Globus pallidus (tissue), 1 donor: ENCODE results near the gene WDR72.
"Not testable (repeated sequence)": the region's sequence is repeated elsewhere in the genome, so short reads cannot be mapped to it uniquely, and the experiment has no call there.

ENCODE experiments used
- DNase-seq: peaks from one replicate; pipeline ENCODE4 v3.0.0-alpha.2; 2015; ENCODE audit warnings: low spot score

Gene WDR72

GRCh38 chr15:53759411-53759931, at the start of gene WDR72:
Gene WDR72, minus strand, starts transcription at chr15:53759663. Its CDS starts 26,514 bp downstream, at chr15:53733149.
- DNase-seq: no peak

GRCh38 chr15:53808058-53808706, 48.7 kb upstream of the WDR72 start:
- DNase-seq: no peak

DNA sequence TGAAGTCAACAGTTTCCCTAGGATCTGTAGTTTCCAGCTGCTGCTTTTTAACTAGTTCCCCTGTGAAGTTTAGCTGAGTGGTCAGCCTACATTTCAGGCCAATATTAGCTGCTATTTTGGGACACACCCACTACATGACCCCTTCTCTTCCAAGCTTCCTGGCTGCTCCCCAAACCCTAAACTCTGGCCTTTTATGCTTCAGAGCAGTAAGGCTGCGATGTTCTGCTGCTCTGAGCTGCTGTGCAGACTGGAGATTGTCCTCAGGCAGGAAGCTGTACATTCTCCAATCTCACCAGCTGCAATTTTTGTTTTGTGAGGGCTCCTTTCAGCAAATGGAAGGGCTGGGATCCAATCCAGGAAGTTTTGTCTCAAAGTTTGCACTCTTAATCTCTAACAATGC, 48.0 kb upstream of the WDR72 start:
- DNase-seq: no peak

DNA sequence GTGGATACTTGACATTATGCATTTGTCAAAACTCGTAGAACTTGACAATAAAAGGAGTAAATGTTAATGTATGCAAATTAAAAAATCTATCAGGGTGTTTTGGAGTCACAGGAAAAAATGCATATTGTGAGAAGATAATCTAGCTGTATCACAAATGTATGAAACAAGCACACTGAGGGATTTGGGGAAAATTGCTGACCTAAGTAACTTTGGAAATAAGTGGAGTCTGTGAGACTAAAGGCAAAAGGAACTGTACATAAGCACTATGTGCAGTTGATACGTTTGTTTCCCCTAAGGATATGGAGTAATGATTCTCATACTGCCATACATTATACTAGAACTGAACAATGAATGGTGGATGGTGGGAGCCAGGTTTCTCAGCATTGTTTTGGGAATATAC, 43.2 kb upstream of the WDR72 start:
- DNase-seq: no peak

DNA sequence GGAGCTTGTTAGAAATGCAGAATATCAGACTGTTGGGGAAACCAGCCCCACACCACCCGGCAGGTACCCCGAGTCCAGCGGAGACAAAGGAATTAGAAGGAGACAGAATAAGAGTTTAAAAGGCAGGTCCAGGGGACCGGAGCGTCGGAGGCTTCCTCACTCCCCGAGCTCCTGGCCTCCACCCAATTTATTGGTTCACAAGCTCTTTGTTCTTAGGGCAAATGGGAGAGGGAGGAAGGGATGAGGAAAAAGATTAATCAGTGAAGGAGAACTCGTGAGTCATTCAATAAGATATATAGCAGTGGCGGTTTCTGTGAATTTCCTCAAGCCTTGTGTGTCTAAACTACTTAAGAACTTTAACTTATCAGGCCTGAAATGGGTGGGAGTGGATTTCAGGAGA, 32.1 kb upstream of the WDR72 start:
- no peak for DNase-seq

DNA sequence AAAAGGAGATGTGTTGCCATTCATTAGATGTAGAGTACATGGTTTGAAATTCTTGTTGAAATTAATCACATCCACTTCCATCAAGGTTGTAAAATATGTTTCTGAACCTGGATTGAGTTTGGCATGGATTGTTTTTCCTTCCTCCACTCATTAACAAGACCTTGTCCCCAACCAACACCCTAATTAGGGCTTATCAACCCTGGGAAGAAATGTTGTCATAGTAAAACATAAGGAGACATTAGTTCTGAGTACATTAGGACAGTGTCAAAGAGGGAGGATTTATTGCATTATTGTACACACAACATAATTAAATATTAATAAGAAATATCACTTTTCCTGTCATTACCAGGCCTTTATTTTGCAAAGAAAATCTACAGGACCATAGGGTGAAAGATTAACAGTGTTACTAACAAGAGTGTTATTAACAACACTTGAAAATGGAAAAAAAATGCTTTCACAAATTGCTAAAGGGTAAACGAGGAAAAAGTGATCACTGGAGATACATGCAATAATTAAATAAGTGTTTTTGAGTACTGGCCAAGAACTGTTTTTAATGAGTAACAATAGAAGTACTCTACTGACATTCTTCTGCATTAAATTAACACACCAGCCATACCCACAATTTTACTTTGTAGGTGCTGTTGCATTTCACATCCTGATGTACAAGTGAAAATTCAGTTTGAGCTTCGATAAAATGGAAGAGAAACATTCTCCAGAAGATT, 30.4 kb upstream of the WDR72 start:
- no peak for DNase-seq

DNA sequence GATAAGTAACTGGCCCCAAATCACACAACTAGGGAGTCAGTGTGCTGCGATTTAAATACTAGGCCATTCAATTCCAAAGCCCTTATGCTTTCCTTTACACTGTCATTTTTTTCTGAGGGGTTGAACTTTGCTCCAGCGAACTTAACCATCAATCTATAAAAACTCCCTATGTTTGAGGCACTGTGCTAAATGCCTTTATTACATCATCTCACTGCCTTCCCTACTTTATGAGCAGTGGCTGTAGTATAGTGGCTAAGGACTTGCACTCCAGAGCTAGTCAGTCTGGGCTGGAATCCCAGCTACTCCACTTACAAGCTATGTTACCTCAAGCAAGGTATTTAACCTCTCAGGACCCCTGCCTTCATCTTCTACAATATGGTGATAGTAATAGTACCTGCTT, 26.9 kb upstream of the WDR72 start:
- DNase-seq: no peak

- not testable (repeated sequence) for DNase-seq
These were observed 25.8 kb upstream of the WDR72 start for GRCh38 chr15:53785241-53785640.

DNA sequence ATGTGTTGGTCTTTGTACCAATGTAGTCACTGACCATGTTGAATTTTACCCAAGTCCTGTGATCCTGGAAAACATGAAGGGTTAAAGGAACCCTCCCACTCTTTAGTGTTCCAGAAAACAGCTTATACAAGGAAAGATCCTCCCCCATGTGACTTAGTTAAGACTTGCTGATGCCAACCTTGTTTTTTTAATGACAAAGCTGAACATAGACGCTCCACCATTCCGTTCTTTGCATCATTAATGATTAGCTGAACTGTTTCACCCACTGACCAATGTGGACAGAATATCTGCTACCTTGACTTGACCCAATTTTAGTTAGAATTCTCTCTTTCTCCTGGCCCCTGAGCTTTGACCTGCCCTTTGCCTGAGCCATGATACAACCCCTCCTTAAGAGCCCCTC, 3.5 kb upstream of the WDR72 start:
- DNase-seq: no peak

- no peak for DNase-seq
These were observed 1.1 kb downstream of the WDR72 start for GRCh38 chr15:53758412-53758811.

DNA sequence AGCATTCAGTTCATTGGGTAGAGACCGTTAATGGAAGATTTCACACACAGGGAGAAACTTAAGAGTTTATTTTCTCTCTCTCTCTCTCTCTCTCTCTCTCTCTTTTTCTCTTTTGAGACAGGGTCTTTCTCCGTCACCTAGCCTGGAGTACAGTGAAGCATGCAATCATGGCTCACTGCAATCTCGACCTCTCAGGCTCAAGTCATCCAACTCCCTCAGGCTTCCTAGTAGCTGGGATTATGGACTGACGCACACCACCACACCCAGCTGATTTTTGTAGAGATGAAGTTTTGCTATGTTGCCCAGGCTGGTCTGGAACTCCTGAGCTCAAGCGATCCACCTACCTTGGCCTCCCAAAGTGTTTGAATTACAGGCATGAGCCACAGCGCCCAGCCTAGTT, 1.6 kb downstream of the WDR72 start:
- DNase-seq: no peak

DNA sequence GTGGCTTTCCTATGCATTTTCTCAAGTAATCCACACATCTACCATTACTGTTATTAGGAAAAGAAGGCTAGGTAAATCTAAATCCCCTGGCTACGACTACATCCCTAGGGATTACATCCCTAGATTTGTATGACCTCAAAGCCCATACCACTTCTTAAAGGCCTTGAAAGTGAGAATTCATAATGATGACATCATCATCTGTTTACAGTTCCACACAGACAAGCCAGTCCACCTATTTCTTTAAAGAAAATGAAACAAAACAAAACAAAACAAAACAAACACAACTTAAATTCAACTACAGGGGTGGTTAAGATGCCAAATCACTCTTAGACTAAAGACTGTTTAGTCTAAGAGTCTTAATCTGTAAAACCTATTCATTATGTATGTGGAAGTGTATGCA, 5.7 kb downstream of the WDR72 start:
- no peak for DNase-seq

GRCh38 chr15:53752406-53752805, 7.1 kb downstream of the WDR72 start:
- DNase-seq: no peak

- DNase-seq: no peak
These were observed 11.9 kb downstream of the WDR72 start for GRCh38 chr15:53747501-53748068.

DNA sequence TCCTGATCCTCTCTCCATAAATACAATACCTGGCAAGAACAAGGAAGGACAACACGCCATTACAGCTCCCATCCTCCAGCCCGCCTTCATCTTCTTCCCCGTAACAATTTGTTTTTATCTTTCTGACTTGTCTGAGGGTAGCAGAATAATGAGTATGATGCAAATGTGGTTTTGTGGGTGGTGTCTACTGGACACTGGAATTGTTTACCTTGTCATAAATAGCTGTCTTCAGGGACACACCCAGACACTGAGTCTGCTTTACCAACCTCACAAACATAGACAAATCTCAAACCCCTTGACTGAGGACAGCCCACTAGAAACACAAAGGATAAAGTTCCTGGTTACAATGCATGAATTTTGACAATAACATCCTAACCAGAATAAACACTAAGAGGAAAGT, 13.4 kb downstream of the WDR72 start:
- no peak for DNase-seq

- no peak for DNase-seq
These were observed 19.8 kb downstream of the WDR72 start for GRCh38 chr15:53739651-53740050.

DNA sequence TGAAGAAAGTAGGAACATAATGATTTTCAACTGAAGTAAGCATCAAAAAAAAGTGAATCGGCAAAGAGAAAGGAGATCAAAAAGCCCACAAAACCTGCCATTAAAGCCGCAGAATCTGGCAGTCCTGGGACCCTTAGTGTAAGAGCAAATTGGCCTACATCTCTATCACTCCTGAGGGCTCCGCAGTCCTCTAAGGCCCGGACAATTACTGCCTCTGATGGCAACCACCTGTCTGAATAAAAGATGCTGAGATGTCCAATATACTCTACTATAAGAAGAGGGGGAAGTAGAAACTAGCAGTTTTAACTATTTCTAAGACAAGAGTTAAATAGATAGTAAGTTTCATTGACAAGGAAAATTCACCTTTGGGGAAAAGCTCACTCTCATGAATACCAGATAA, 20.3 kb downstream of the WDR72 start:
- no peak for DNase-seq

GRCh38 chr15:53721334-53722087, 38.0 kb downstream of the WDR72 start:
- no peak for DNase-seq

GRCh38 chr15:53716909-53717876, 42.3 kb downstream of the WDR72 start:
- DNase-seq: peak; percentile 14

DNA sequence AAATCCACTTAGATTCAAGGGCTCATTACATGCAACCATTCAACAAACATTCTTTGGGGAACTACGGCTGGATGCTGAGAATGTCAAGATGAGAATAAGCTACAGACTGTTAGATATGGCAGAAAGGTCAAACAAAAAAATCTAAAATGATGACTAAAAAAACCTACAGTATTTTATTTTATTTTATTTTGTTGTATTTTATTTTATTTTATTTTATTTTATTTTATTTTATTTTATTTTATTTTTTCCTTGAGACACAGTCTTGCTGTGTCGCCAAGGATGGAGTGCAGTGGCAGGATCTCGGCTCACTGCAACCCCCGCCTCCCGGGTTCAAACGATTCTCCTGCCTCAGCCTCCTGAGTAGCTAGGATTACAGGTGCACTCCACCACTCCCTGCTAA, 46.2 kb downstream of the WDR72 start:
- DNase-seq: no peak

GRCh38 chr15:53710906-53711305, 48.6 kb downstream of the WDR72 start:
- DNase-seq: no peak
